Upper lobe of right lung (tissue), 1 donor: ENCODE measurements around the gene USP27X. TPM values are rescaled to one million over a fixed set of nuclear protein-coding genes. Genes with fewer than 3 reads are reported as not detected.

Experiments
- ATAC-seq: fragments of 200-7000 bp; cut with Tn5 transposase; one replicate; pipeline ENCODE4 v1.9.1; 2020; ENCODE audit warnings: mild to moderate bottlenecking, moderate library complexity
- DNase-seq: peaks from one replicate; pipeline ENCODE4 v3.0.0-alpha.2; 2020
- H3K27ac ChIP-seq: fragments of 200-600 bp; one replicate; pipeline ENCODE4 v1.8.0; 2022
- H3K27me3 ChIP-seq: fragments of 200-600 bp; one replicate; pipeline ENCODE4 v1.8.0; 2022; ENCODE audit warnings: mild to moderate bottlenecking
- H3K36me3 ChIP-seq: fragments of 200-600 bp; one replicate; pipeline ENCODE4 v1.8.0; 2022
- H3K4me1 ChIP-seq: fragments of 200-600 bp; one replicate; pipeline ENCODE4 v1.8.0; 2022
- H3K4me3 ChIP-seq: fragments of 200-600 bp; one replicate; pipeline ENCODE4 v1.8.0; 2022; ENCODE audit warnings: mild to moderate bottlenecking
- H3K9me3 ChIP-seq: fragments of 200-600 bp; one replicate; pipeline ENCODE4 v1.8.0; 2022
- CTCF ChIP-seq: fragments of 200-600 bp; IDR thresholded peaks from one replicate; pipeline ENCODE4 v1.8.0; 2022; ENCODE audit warnings: antibody characterized with exemption
- intact Hi-C: fragments of 100-400 bp; cut with DNase I; formaldehyde crosslinking; loops from one replicate; pipeline ENCODE4 v1.11.0; 2022
- total RNA-seq: library from RNA; stranded (reverse); fragmentation: NEBNext Ultra II Directional; extraction: Animal tissue kit (Norgen Biotek cat#: 25700); gene quantifications from one replicate; pipeline ENCODE4 v1.2.1, GENCODE V29; 2021
- donor health status: DM: no; HTN: yes; CAD: no; lungs with severe emphysema.

The USP27X gene
- total RNA-seq, 1 donor from 2014 or later = 3.0 TPM

DNA sequence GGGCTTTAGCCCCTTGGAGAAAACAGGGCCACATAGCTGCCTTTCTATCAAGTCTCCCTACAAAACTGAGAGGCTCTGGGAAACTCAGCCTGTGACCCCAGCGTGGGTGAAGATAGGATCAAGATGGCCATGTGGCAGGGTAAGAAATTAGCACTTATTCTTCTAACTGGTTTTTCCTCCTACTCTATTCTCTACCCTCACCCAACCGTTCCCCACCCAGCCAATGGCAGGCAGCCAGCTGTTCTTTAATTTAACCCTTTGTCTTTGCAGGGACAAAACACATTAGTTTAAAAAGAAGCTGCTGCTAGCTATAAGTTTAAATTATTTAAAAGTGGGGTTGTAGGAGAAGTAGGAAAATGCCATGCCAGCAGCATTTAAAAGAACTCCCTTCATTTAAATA is 45.9 kb downstream of the USP27X start:
- intact Hi-C loops = no loop called here

GRCh38 chrX:49930039-49930438 is 50.8 kb downstream of the USP27X start:
- DNase-seq (no peak), ATAC-seq (no peak)
- Histone ChIP-seq H3K36me3 (no peaks in the 10 kb centered on the region), H3K4me3 (no peak overlapping the region), H3K27ac (no peak overlapping the region), H3K27me3 (no peaks in the 10 kb centered on the region), H3K4me1 (no peaks in the 10 kb centered on the region), H3K9me3 (no peaks in the 10 kb centered on the region)
- TF ChIP-seq CTCF = no peak
- intact Hi-C loops = no loop called here

More for the DNA sequence above, 45.9 kb downstream of the USP27X start:
- no peak for DNase-seq
- no peak overlapping the region for H3K27ac ChIP-seq
- H3K4me1 ChIP-seq = no peaks in the 10 kb centered on the region
- no peak for ATAC-seq
- no peaks in the 10 kb centered on the region for H3K36me3 ChIP-seq
- no peak for TF ChIP-seq CTCF
- no peaks in the 10 kb centered on the region for H3K27me3 ChIP-seq
- no peak overlapping the region for H3K4me3 ChIP-seq
- H3K9me3 ChIP-seq = no peaks in the 10 kb centered on the region

Other genes with a start within 250 kb of the USP27X start
- not detected for gene PAGE1, start 183.5 kb upstream of the USP27X start, total RNA-seq
- gene PAGE4, start 50.2 kb upstream of the USP27X start, total RNA-seq = not detected
- gene CLCN5, start 43.1 kb downstream of the USP27X start, total RNA-seq = 12.2 TPM